IMR-90 (cell line): ENCODE data around the gene CUX1. TPM values are rescaled to one million over a fixed set of nuclear protein-coding genes. Genes with fewer than 3 reads are reported as not detected.

ENCODE experiments used
- ATAC-seq: fragments of 200-7000 bp; cut with Tn5 transposase; 2 replicates; pipeline ENCODE4 v1.9.1; 2020; ENCODE audit warnings: low read depth, mild to moderate bottlenecking, moderate library complexity
- BruUV-seq: library from RNA; stranded (reverse); fragments of 400-500 nt; replicated peaks from 2 replicates; lab custom pipeline; 2021; lab: Mats Ljungman, UMichigan
- CTCF ChIA-PET: fragments of 300-600 bp; formaldehyde crosslinking; extraction: SDS; loops from one replicate; lab custom pipeline; 2021; ENCODE audit warnings: antibody characterized with exemption; lab: Yijun Ruan, JAX
- POLR2A ChIA-PET: fragments of 300-600 bp; sonication (Branson Sonifier 250); formaldehyde crosslinking; loops from one replicate; lab custom pipeline; 2022; ENCODE audit warnings: antibody characterized with exemption; ENCODE audit not compliant: unreplicated experiment; lab: Charles Lee
- DNase-seq: peaks from one replicate; pipeline ENCODE4 v3.0.0; 2013
- H2AFZ ChIP-seq: replicated peaks from 2 replicates; pipeline ENCODE3; 2013; ENCODE audit warnings: low read length, mild to moderate bottlenecking; ENCODE audit not compliant: poor library complexity
- H2AK5ac ChIP-seq: 2 replicates; pipeline ENCODE4 v1.6.1; 2013; ENCODE audit warnings: low read depth, low read length, inconsistent platforms
- H2AK9ac ChIP-seq: replicated peaks from 2 replicates; pipeline ENCODE3; 2013; ENCODE audit warnings: mild to moderate bottlenecking, low read depth, low read length, moderate library complexity; ENCODE audit not compliant: poor library complexity
- H2BK120ac ChIP-seq: 2 replicates; pipeline ENCODE4 v1.6.1; 2013; ENCODE audit warnings: low read depth, low read length, inconsistent platforms
- H2BK15ac ChIP-seq: 3 replicates; pipeline ENCODE4 v1.6.1; 2013; ENCODE audit warnings: low read depth, low read length, inconsistent platforms
- H2BK20ac ChIP-seq: 2 replicates; pipeline ENCODE4 v1.6.1; 2013; ENCODE audit warnings: low read depth, mild to moderate bottlenecking, inconsistent platforms, low read length, moderate library complexity
- H2BK5ac ChIP-seq: 2 replicates; pipeline ENCODE4 v1.6.1; 2013; ENCODE audit warnings: mild to moderate bottlenecking, low read depth, low read length, inconsistent platforms; ENCODE audit not compliant: poor library complexity, severe bottlenecking
- H3K14ac ChIP-seq: replicated peaks from 2 replicates; pipeline ENCODE4 v1.6.1; 2013; ENCODE audit warnings: low read depth, low read length, inconsistent platforms
- H3K18ac ChIP-seq: 2 replicates; pipeline ENCODE4 v1.6.1; 2013; ENCODE audit warnings: low read depth, low read length, control low read depth
- H3K23ac ChIP-seq: 2 replicates; pipeline ENCODE4 v1.6.1; 2013; ENCODE audit warnings: low read depth, low read length, inconsistent platforms
- H3K27ac ChIP-seq: 2 replicates; pipeline ENCODE4 v1.5.1; 2013; ENCODE audit warnings: mild to moderate bottlenecking, control low read depth, low read length; ENCODE audit not compliant: insufficient read depth
- H3K27me3 ChIP-seq: 2 replicates; pipeline ENCODE4 v1.6.1; 2013; ENCODE audit warnings: low read length; ENCODE audit not compliant: control insufficient read depth, insufficient read depth
- H3K36me3 ChIP-seq: 2 replicates; pipeline ENCODE4 v1.6.1; 2013; ENCODE audit warnings: low read length, mixed read lengths; ENCODE audit not compliant: control insufficient read depth, insufficient read depth
- H3K4ac ChIP-seq: 2 replicates; pipeline ENCODE4 v1.6.1; 2013; ENCODE audit warnings: low read depth, low read length, inconsistent platforms
- H3K4me1 ChIP-seq: 2 replicates; pipeline ENCODE4 v1.6.1; 2013; ENCODE audit warnings: low read length, mixed read lengths; ENCODE audit not compliant: control insufficient read depth, insufficient read depth
- H3K4me2 ChIP-seq: 2 replicates; pipeline ENCODE4 v1.6.1; 2013; ENCODE audit warnings: low read depth, mild to moderate bottlenecking, control low read depth, low read length, moderate library complexity
- H3K4me3 ChIP-seq: 2 replicates; pipeline ENCODE4 v1.5.1; 2013; ENCODE audit warnings: low read depth, mild to moderate bottlenecking, control low read depth, low read length, moderate library complexity; ENCODE audit not compliant: insufficient read depth
- H3K56ac ChIP-seq: 2 replicates; pipeline ENCODE4 v1.6.1; 2013; ENCODE audit warnings: low read length, inconsistent platforms; ENCODE audit not compliant: insufficient read depth; ENCODE audit errors: extremely low read depth
- H3K79me1 ChIP-seq, 2 experiments: 2 replicates each; pipeline ENCODE4 v1.6.1; 2013; ENCODE audit warnings: low read length in 2 of 2, inconsistent platforms in 1 of 2, low read depth in 1 of 2
- H3K9ac ChIP-seq: 2 replicates; pipeline ENCODE4 v1.6.1; 2013; ENCODE audit warnings: low read depth, low read length, control low read depth
- H3K9me1 ChIP-seq: 2 replicates; pipeline ENCODE4 v1.6.1; 2013; ENCODE audit warnings: low read length, inconsistent platforms; ENCODE audit not compliant: insufficient read depth
- H3K9me3 ChIP-seq: 2 replicates; pipeline ENCODE4 v1.6.1; 2013; ENCODE audit warnings: low read length; ENCODE audit not compliant: control insufficient read depth, insufficient read depth
- H4K20me1 ChIP-seq: 2 replicates; pipeline ENCODE4 v1.6.1; 2013; ENCODE audit warnings: low read length, inconsistent platforms; ENCODE audit not compliant: insufficient read depth
- H4K5ac ChIP-seq: 2 replicates; pipeline ENCODE4 v1.6.1; 2013; ENCODE audit warnings: mild to moderate bottlenecking, low read depth, low read length, control low read depth
- H4K8ac ChIP-seq, 2 experiments: 2 replicates each; pipeline ENCODE4 v1.6.1; 2013; ENCODE audit warnings: low read depth in 2 of 2, low read length in 2 of 2, control low read depth in 1 of 2, inconsistent platforms in 1 of 2
- H4K91ac ChIP-seq: 2 replicates; pipeline ENCODE4 v1.6.1; 2013; ENCODE audit warnings: low read depth, low read length, inconsistent platforms; ENCODE audit not compliant: insufficient read depth
- BHLHE40 ChIP-seq: fragments of 150-350 bp; IDR thresholded peaks from 2 replicates; pipeline ENCODE4 v1.6.1; 2016; ENCODE audit warnings: mild to moderate bottlenecking, low read depth, low read length
- CEBPB ChIP-seq: IDR thresholded peaks from 2 replicates; pipeline ENCODE4 v1.6.1; 2012; ENCODE audit warnings: low read depth, low read length, improper control_type of control experiment
- ELK1 ChIP-seq: fragments of 150-350 bp; IDR thresholded peaks from 2 replicates; pipeline ENCODE4 v1.6.1; 2016; ENCODE audit warnings: low read depth, mild to moderate bottlenecking, low read length, moderate library complexity, borderline replicate concordance
- FOS ChIP-seq: fragments of 150-350 bp; IDR thresholded peaks from 2 replicates; pipeline ENCODE4 v1.6.1; 2016; ENCODE audit warnings: low read depth, low read length
- MAZ ChIP-seq: IDR thresholded peaks from 2 replicates; pipeline ENCODE4 v1.6.1; 2012; ENCODE audit warnings: low read depth, mild to moderate bottlenecking, low read length, improper control_type of control experiment, moderate library complexity, borderline replicate concordance
- MXI1 ChIP-seq: IDR thresholded peaks from 2 replicates; pipeline ENCODE4 v1.6.1; 2012; ENCODE audit warnings: low read depth, mild to moderate bottlenecking, low read length, moderate library complexity, borderline replicate concordance
- RFX5 ChIP-seq: IDR thresholded peaks from 2 replicates; pipeline ENCODE4 v1.8.0; 2012; ENCODE audit warnings: low read depth, mild to moderate bottlenecking, low read length, moderate library complexity
- USF2 ChIP-seq: fragments of 150-350 bp; IDR thresholded peaks from 2 replicates; pipeline ENCODE4 v1.6.1; 2017; ENCODE audit warnings: mild to moderate bottlenecking, antibody characterized with exemption, low read length, low read depth
- WGBS, 2 experiments: methylation state at CpG; one replicate each; pipeline versions ENCODE4 v1.1.5 to v1.1.7; 2013; ENCODE audit warnings: missing lambda C conversion rate in 2 of 2; ENCODE audit not compliant: insufficient read length in 1 of 2; ENCODE audit errors: extremely low coverage in 2 of 2; 5-methylcytosine and 5-hydroxymethylcytosine counted together
- dilution Hi-C: fragments of 300-500 bp; cut with HindIII; formaldehyde crosslinking; loops from one replicate; pipeline ENCODE4 v1.14.3; 2018; ENCODE audit warnings: low sequenced_read_pairs; ENCODE audit not compliant: unreplicated experiment
- in situ Hi-C: fragments of 300-500 bp; cut with MboI; formaldehyde crosslinking; loops from 3 replicates; pipeline ENCODE4 v1.14.3; 2019; ENCODE audit warnings: low sequenced_read_pairs, inconsistent platforms, mixed read lengths
- intact Hi-C: fragments of 100-400 bp; cut with micrococcal nuclease; formaldehyde crosslinking; loops from 2 replicates; pipeline ENCODE4 v1.10.0; 2022
- polyA plus RNA-seq, 3 experiments: library from polyadenylated mRNA; depleted of rRNA; stranded (reverse); fragments of >200 nt; gene quantifications; 2 replicates each; pipeline ENCODE4 v1.2.3, GENCODE V29; 2012; ENCODE audit warnings: low replicate concordance in 1 of 3
- total RNA-seq: library from RNA; depleted of rRNA; stranded (reverse); fragments of >200 nt; gene quantifications from 2 replicates; pipeline ENCODE4 v1.2.3, GENCODE V29; 2012

CUX1 gene
- total and polyA plus RNA-seq, 2 of the 4 experiments (the other 2 are of a cell fraction): 19.7 to 46.4 TPM

- Histone ChIP-seq H4K8ac (no peak overlapping the region), H2AK9ac (no peak overlapping the region), H3K4me2 (no peak overlapping the region), H3K9ac (no peak overlapping the region), H3K79me1 (peaks cover 0 to 11% of the 10 kb centered on the region in 2 experiments; a peak in 1 of 4 replicates), H3K9me1 (no peaks in the 10 kb centered on the region; the same call in 1 of the 2 replicates), H3K36me3 (peaks cover 50% of the 10 kb centered on the region), H4K5ac (no peak overlapping the region), H3K14ac (no peak overlapping the region), H3K4me3 (no peak overlapping the region), H2BK120ac (no peak overlapping the region), H2AK5ac (no peak overlapping the region), H4K20me1 (no peaks in the 10 kb centered on the region), H2BK15ac (no peak overlapping the region), H3K27ac (no peak overlapping the region), H2BK20ac (no peak overlapping the region), H3K56ac (no peak overlapping the region), H4K91ac (no peak overlapping the region), H2BK5ac (no peak overlapping the region), H3K4ac (no peak overlapping the region), H3K18ac (no peak overlapping the region), H3K23ac (no peak overlapping the region), H3K4me1 (no peaks in the 10 kb centered on the region), H3K9me3 (no peaks in the 10 kb centered on the region), H2AFZ (no peak overlapping the region), H3K27me3 (no peaks in the 10 kb centered on the region)
- TF ChIP-seq MXI1: no peak
- no peak for TF ChIP-seq RFX5
- no peak for TF ChIP-seq USF2
- TF ChIP-seq ELK1: no peak
- TF ChIP-seq FOS: no peak
- TF ChIP-seq MAZ: no peak
- no peak for TF ChIP-seq CEBPB
- no peak for TF ChIP-seq BHLHE40
- dilution Hi-C loops (no loop called here), in situ Hi-C loops (no loop called here), intact Hi-C loops (no loop called here)
- no peak for ATAC-seq
- POLR2A ChIA-PET: no interaction called here
- DNase-seq: no peak
- CTCF ChIA-PET: no interaction called here
- BruUV-seq: no TSS peak
- WGBS, 2 experiments: 99% methylated on average over 12 of the region's 34 CpGs; no CpG with 5 or more reads in 1 of the 2 experiments
Measured at GRCh38 chr7:102195361-102195760, 377.9 kb downstream of the CUX1 start.
